ENCODE results near the gene HOXC12.

DNA sequence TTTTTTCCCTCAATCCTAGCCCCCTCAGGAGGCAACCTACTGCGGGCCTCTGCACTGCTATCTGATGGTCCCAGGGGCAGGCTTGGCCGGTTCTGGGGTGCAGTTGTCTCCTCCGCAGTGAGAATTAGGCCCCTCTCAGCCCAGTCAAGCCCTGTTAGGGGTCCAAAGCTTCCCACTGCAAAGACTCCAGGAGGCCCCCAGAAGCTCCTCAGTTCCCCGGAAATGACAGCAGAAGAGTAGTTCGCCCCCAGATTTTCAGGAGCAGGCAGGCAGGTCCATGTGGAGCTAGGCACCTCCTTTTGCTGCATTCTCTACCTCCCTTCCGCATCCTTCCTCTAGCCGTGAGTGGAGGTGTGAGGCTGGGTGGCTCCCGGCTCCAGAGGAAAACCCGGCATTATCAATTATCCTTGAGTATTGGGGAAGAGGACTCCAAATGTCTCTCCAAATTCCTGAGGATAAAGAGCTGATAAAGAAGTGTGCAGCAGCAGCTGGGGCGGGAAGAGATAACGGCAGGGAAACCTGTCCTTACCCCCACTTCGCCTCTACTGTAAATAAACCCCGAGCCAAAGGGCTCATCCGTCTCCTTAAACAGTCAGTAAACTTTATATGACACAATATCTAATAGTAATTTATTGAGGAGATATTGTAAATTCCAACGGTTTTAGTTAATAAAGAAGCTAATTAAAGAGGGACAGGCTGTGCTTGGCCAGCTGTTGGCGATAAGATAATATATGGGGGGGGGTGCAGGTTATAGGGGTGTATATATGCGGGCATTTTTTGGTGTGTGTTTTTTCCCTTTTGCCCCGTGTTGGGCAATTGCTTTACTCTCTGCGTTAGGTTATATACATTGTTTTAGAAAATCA, 641 bp upstream of the HOXC12 start:
- TF ChIP-seq USF2 (CRISPR knock-in tag; IDR thresholded peaks at IDR 0.05), result no peak
- TF ChIP-seq OVOL2 (CRISPR knock-in tag; IDR thresholded peaks at IDR 0.05; ENCODE audit: borderline replicate concordance), result no peak
- TF ChIP-seq ETV6 (CRISPR knock-in tag; IDR thresholded peaks at IDR 0.05), result no peak
- no peak for TF ChIP-seq AFF4 (CRISPR knock-in tag; IDR thresholded peaks at IDR 0.05; ENCODE audit: borderline replicate concordance)
- TF ChIP-seq ESRRA (CRISPR knock-in tag; IDR thresholded peaks at IDR 0.05; ENCODE audit: borderline replicate concordance), result no peak
- TF ChIP-seq TEAD1 (CRISPR knock-in tag; IDR thresholded peaks at IDR 0.05), result no peak
- no peak for TF ChIP-seq CREB1 (CRISPR knock-in tag; IDR thresholded peaks at IDR 0.05)
- TF ChIP-seq CTCF (IDR thresholded peaks at IDR 0.05), result no peak

Data from WTC11 (cell line).